GM19239 (cell line): ENCODE data around the gene ARX.

Experiments used
- DNase-seq: peaks from one replicate; pipeline ENCODE4 v3.0.0; 2011; ENCODE audit warnings: low spot score; ENCODE audit not compliant: insufficient read length
- FAIRE-seq: peaks from 2 replicates; lab custom pipeline; 2011; peaks lifted over from hg19 to GRCh38; lab: Jason Lieb, UNC

Gene ARX

GRCh38 chrX:25015486-25016360, at the start of gene ARX:
TSS of gene ARX (minus strand) at chrX:25015965. CDS start at chrX:25015737, 228 bp downstream.
- peak; percentile 52 for FAIRE-seq
- DNase-seq: peak; percentile 53

GRCh38 chrX:25059273-25059672, 43.5 kb upstream of the ARX start:
- FAIRE-seq (no peak), DNase-seq (no peak)

- FAIRE-seq (no peak), DNase-seq (no peak)
These were observed 37.2 kb upstream of the ARX start for GRCh38 chrX:25052798-25053534.

GRCh38 chrX:25049971-25050370, 34.2 kb upstream of the ARX start:
- DNase-seq (no peak), FAIRE-seq (no peak)

- DNase-seq (no peak), FAIRE-seq (no peak)
These were observed 33.6 kb upstream of the ARX start for GRCh38 chrX:25049357-25049756.

GRCh38 chrX:25048178-25048577, 32.4 kb upstream of the ARX start:
- DNase-seq (no peak), FAIRE-seq (peak; percentile 39)

- FAIRE-seq (peak; percentile 23), DNase-seq (no peak)
These were observed 27.4 kb upstream of the ARX start for GRCh38 chrX:25043192-25043591.

GRCh38 chrX:25039036-25039435, 23.3 kb upstream of the ARX start:
- no peak for FAIRE-seq
- DNase-seq: no peak

- FAIRE-seq: no peak
These were observed 19.1 kb upstream of the ARX start for GRCh38 chrX:25034889-25035288.

GRCh38 chrX:25029288-25029825, 13.6 kb upstream of the ARX start:
- FAIRE-seq: no peak
- no peak for DNase-seq

More at GRCh38 chrX:25034889-25035288, 19.1 kb upstream of the ARX start:
- DNase-seq: no peak

GRCh38 chrX:25028726-25029125, 13.0 kb upstream of the ARX start:
- DNase-seq (no peak), FAIRE-seq (no peak)

- no peak for FAIRE-seq
These were observed 10.8 kb upstream of the ARX start for GRCh38 chrX:25026576-25026975.

GRCh38 chrX:25025615-25026014, 9.8 kb upstream of the ARX start:
- DNase-seq (no peak), FAIRE-seq (no peak)

More at GRCh38 chrX:25026576-25026975, 10.8 kb upstream of the ARX start:
- DNase-seq: no peak

- no peak for FAIRE-seq
- no peak for DNase-seq
These were observed 8.1 kb upstream of the ARX start for GRCh38 chrX:25023908-25024307.

GRCh38 chrX:25022499-25023325, 6.9 kb upstream of the ARX start:
- DNase-seq: no peak
- no peak for FAIRE-seq

GRCh38 chrX:25020905-25021449, 5.2 kb upstream of the ARX start:
- no peak for DNase-seq
- FAIRE-seq: peak; percentile 48

GRCh38 chrX:25020391-25020904, 4.7 kb upstream of the ARX start:
- DNase-seq (no peak), FAIRE-seq (no peak)

- DNase-seq (no peak), FAIRE-seq (no peak)
These were observed 4.1 kb upstream of the ARX start for GRCh38 chrX:25019707-25020390.

- DNase-seq (no peak), FAIRE-seq (no peak)
These were observed 2.9 kb upstream of the ARX start for GRCh38 chrX:25018682-25019081.
